ENCODE results near the gene RTN4RL1. TPM values are rescaled to one million over a fixed set of nuclear protein-coding genes. Genes with fewer than 3 reads are reported as not detected.

The RTN4RL1 gene
- total RNA-seq, 2 donors from 2014 or later, result 5.4 to 8.0 TPM

DNA sequence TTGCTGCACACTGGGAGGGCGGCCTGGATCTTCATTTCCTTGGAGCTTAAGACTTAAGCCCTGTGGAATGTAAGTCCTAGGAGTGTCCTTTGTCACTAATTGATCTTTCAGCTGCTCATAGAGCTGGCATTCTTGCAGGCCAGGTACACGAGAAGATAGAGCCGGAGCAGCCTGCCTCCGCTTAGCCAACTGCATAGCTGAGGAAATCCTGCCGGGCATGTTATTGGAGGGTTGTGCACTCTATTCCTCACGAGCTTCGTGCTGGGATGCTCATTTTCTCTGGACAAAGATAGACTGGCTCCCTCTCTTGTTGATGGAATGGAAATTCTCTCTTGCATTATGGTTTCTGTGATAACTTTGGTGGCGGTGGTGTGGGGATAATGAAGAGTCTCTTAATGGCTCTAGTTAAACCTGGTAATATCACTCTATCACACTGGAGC is 118.5 kb downstream of the RTN4RL1 start:
- Histone ChIP-seq H3K4me1 (ENCODE audit: control insufficient read depth in 1 of 2, low read depth in 2 of 2) (peaks cover 14% of the 10 kb centered on the region in 2 donors), H3K9me3 (no peaks in the 10 kb centered on the region), H3K4me3 (no peak overlapping the region), H3K27ac (no peak overlapping the region), H3K36me3 (no peaks in the 10 kb centered on the region), H3K27me3 (replicated peaks; ENCODE audit: insufficient read depth) (no peaks in the 10 kb centered on the region)
- ATAC-seq (ENCODE audit: insufficient number of reproducible peaks, low FRiP score, low read depth), result no peak
- TF ChIP-seq, protein P1, sequence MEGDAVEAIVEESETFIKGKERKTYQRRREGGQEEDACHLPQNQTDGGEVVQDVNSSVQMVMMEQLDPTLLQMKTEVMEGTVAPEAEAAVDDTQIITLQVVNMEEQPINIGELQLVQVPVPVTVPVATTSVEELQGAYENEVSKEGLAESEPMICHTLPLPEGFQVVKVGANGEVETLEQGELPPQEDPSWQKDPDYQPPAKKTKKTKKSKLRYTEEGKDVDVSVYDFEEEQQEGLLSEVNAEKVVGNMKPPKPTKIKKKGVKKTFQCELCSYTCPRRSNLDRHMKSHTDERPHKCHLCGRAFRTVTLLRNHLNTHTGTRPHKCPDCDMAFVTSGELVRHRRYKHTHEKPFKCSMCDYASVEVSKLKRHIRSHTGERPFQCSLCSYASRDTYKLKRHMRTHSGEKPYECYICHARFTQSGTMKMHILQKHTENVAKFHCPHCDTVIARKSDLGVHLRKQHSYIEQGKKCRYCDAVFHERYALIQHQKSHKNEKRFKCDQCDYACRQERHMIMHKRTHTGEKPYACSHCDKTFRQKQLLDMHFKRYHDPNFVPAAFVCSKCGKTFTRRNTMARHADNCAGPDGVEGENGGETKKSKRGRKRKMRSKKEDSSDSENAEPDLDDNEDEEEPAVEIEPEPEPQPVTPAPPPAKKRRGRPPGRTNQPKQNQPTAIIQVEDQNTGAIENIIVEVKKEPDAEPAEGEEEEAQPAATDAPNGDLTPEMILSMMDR (IDR thresholded peaks at IDR 0.05), result no peak
- DNase-seq (ENCODE audit: low spot score), result no peak

DNA sequence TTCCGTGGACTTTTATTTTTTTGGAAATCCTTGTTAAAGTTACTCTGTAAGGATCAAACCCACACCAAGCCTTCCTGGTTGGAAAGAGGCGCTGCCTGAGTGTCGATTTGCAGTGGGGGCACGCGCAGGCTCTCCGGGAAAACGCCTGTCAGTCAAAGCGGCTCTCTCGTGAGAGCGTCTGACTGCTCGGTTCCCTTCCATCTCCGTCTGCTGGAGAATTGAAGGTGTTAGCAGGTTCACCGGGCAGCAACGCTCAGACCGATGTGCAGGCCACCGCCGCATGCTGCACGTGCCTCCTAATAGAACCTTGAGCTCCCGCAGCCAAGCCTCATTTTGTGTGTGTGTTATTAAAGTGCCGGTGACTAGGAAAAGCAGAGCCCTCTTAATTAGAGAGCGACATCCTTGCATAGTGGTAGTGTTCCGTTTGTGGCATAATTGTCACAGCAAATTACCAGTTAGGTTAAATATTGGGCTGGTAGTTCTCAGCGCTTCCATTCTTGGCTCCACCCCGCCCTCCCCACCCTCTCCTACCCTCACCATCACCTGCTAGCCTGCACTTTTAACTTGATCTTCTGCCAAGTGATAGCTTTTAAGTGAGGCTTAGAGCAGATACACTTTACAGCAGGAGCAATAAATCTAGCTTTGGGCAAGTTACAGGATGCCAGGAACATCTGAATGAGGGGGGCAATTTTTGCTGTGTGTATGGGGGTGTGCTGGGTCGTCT is 119.8 kb downstream of the RTN4RL1 start:
- TF ChIP-seq, protein P1 (IDR thresholded peaks at IDR 0.05), result no peak
- Histone ChIP-seq H3K27me3 (replicated peaks; ENCODE audit: insufficient read depth) (no peaks in the 10 kb centered on the region), H3K36me3 (no peaks in the 10 kb centered on the region), H3K27ac (no peak overlapping the region), H3K4me1 (ENCODE audit: control insufficient read depth in 1 of 2, low read depth in 2 of 2) (peaks cover 14% of the 10 kb centered on the region in 2 donors), H3K4me3 (no peak overlapping the region), H3K9me3 (no peaks in the 10 kb centered on the region)
- ATAC-seq (ENCODE audit: insufficient number of reproducible peaks, low FRiP score, low read depth) (no peak), DNase-seq (ENCODE audit: low spot score) (no peak)

GRCh38 chr17:1904273-1905182 is 120.6 kb downstream of the RTN4RL1 start:
- Histone ChIP-seq H3K36me3 (no peaks in the 10 kb centered on the region), H3K27ac (no peak overlapping the region), H3K4me1 (ENCODE audit: control insufficient read depth in 1 of 2, low read depth in 2 of 2) (peaks cover 14% of the 10 kb centered on the region in 2 donors), H3K27me3 (replicated peaks; ENCODE audit: insufficient read depth) (no peaks in the 10 kb centered on the region), H3K4me3 (no peak overlapping the region), H3K9me3 (no peaks in the 10 kb centered on the region)
- TF ChIP-seq, protein P1 (IDR thresholded peaks at IDR 0.05), result no peak
- no peak for ATAC-seq (ENCODE audit: insufficient number of reproducible peaks, low FRiP score, low read depth)
- no peak for DNase-seq (ENCODE audit: low spot score)

- TF ChIP-seq, protein P1 (IDR thresholded peaks at IDR 0.05), result peak; percentile 10
- Histone ChIP-seq H3K4me1 (ENCODE audit: control insufficient read depth in 1 of 2, low read depth in 2 of 2) (no peaks in the 10 kb centered on the region), H3K36me3 (peaks cover 35% of the 10 kb centered on the region), H3K9me3 (no peaks in the 10 kb centered on the region), H3K27ac (no peak overlapping the region), H3K27me3 (replicated peaks; ENCODE audit: insufficient read depth) (no peaks in the 10 kb centered on the region), H3K4me3 (no peak overlapping the region)
- ATAC-seq (ENCODE audit: insufficient number of reproducible peaks, low FRiP score, low read depth), result no peak
- DNase-seq (ENCODE audit: low spot score), result no peak
Observed at GRCh38 chr17:1899403-1900000, 125.6 kb downstream of the RTN4RL1 start.

GRCh38 chr17:1898872-1899271 is 126.3 kb downstream of the RTN4RL1 start:
- Histone ChIP-seq H3K27ac (no peak overlapping the region), H3K9me3 (no peaks in the 10 kb centered on the region), H3K4me3 (no peak overlapping the region), H3K4me1 (ENCODE audit: control insufficient read depth in 1 of 2, low read depth in 2 of 2) (no peaks in the 10 kb centered on the region), H3K27me3 (replicated peaks; ENCODE audit: insufficient read depth) (no peaks in the 10 kb centered on the region), H3K36me3 (peaks cover 38% of the 10 kb centered on the region)
- DNase-seq (ENCODE audit: low spot score) (no peak), ATAC-seq (ENCODE audit: insufficient number of reproducible peaks, low FRiP score, low read depth) (no peak)
- TF ChIP-seq, protein P1 (IDR thresholded peaks at IDR 0.05), result no peak
